HepG2 (cell line): ENCODE results near the gene MRPS5. TPM values are rescaled to one million over a fixed set of nuclear protein-coding genes. Genes with fewer than 3 reads are reported as not detected.

Experiments
- ATAC-seq: fragments of 200-7000 bp; cut with Tn5 transposase; 3 replicates; pipeline ENCODE4 v1.9.1; 2020; ENCODE audit warnings: mild to moderate bottlenecking, moderate library complexity
- BruUV-seq: library from RNA; stranded (reverse); fragments of 400-500 nt; replicated peaks from 2 replicates; lab custom pipeline; 2021; lab: Mats Ljungman, UMichigan
- CTCF ChIA-PET: fragments of 300-600 bp; formaldehyde crosslinking; extraction: SDS; loops from one replicate; lab custom pipeline; 2021; ENCODE audit warnings: low total read pairs, inconsistent platforms, low intra/inter-chr PET ratio; lab: Yijun Ruan, JAX
- POLR2A ChIA-PET: fragments of 350-600 bp; sonication (Branson Sonifier 250); formaldehyde crosslinking; loops from one replicate; lab custom pipeline; 2020; ENCODE audit warnings: antibody characterized with exemption, inconsistent platforms; lab: Yijun Ruan, JAX
- DNase-seq: peaks from one replicate; pipeline ENCODE4 v3.0.0-alpha.2; 2015; ENCODE audit warnings: low spot score
- FAIRE-seq: peaks from 3 replicates; lab custom pipeline; 2011; peaks lifted over from hg19 to GRCh38; lab: Jason Lieb, UNC
- H2AFZ ChIP-seq: one replicate; pipeline ENCODE4 v1.6.1; 2011; ENCODE audit warnings: low read length, inconsistent platforms
- H3K27ac ChIP-seq: fragments of 300-600 bp; 3 replicates; pipeline ENCODE4 v1.8.0; 2011; ENCODE audit warnings: mixed run types, mild to moderate bottlenecking, mixed read lengths, low read length, inconsistent platforms; ENCODE audit not compliant: insufficient read depth; ENCODE audit errors: extremely low read length
- H3K27me3 ChIP-seq, 2 experiments: fragments of 200-600 bp in 1 of 2; 2 replicates in 1 of 2; 3 replicates in 1 of 2; pipeline versions ENCODE4 v1.6.0 to v1.8.0; 2011; ENCODE audit warnings: low read length in 2 of 2, mild to moderate bottlenecking in 2 of 2, moderate library complexity in 2 of 2, inconsistent platforms in 1 of 2; ENCODE audit not compliant: insufficient read depth in 2 of 2, control insufficient read depth in 1 of 2
- H3K36me3 ChIP-seq, 2 experiments: fragments of 200-600 bp in 1 of 2; replicated peaks in 1 of 2; 2 replicates in 1 of 2; 3 replicates in 1 of 2; pipeline versions ENCODE4 v1.5.1 to v1.8.0; 2011; ENCODE audit warnings: low read length in 2 of 2, inconsistent platforms in 1 of 2; ENCODE audit not compliant: insufficient read depth in 2 of 2, control insufficient read depth in 1 of 2
- H3K4me1 ChIP-seq: 2 replicates; pipeline ENCODE4 v1.5.1; 2012; ENCODE audit warnings: low read length, inconsistent platforms; ENCODE audit not compliant: insufficient read depth
- H3K4me2 ChIP-seq: 2 replicates; pipeline ENCODE4 v1.6.0; 2011; ENCODE audit warnings: low read depth, low read length, inconsistent platforms
- H3K4me3 ChIP-seq, 3 experiments: fragments of 200-600 bp in 1 of 3; sonication (generic), shearing (Covaris generic) in 1 of 3; replicated peaks in 1 of 3; 2 replicates each; pipeline ENCODE4 v1.5.1; 2011 to 2016; ENCODE audit warnings: low read length in 3 of 3, inconsistent platforms in 2 of 3, low read depth in 2 of 3, mild to moderate bottlenecking in 2 of 3, control low read depth in 1 of 3, mixed read lengths in 1 of 3; ENCODE audit not compliant: insufficient read depth in 1 of 3
- H3K79me2 ChIP-seq: one replicate; pipeline ENCODE4 v1.6.1; 2011; ENCODE audit warnings: low read length, inconsistent platforms; ENCODE audit not compliant: insufficient read depth
- H3K9ac ChIP-seq: 2 replicates; pipeline ENCODE4 v1.6.0; 2011; ENCODE audit warnings: mild to moderate bottlenecking, low read depth, low read length, inconsistent platforms; ENCODE audit not compliant: insufficient read depth
- H3K9me3 ChIP-seq: 2 replicates; pipeline ENCODE4 v1.5.1; 2012; ENCODE audit warnings: mild to moderate bottlenecking, low read length
- H4K20me1 ChIP-seq: 2 replicates; pipeline ENCODE4 v1.6.0; 2011; ENCODE audit warnings: inconsistent platforms, mild to moderate bottlenecking, low read length, moderate library complexity; ENCODE audit not compliant: insufficient read depth
- AHR ChIP-seq: IDR thresholded peaks from 2 replicates; pipeline ENCODE4 v1.6.1; 2018; ENCODE audit warnings: missing genetic modification reagents, missing compliant biosample characterization
- HNRNPLL ChIP-seq: fragments of 200-400 bp; formaldehyde crosslinking; IDR thresholded peaks from 2 replicates; pipeline ENCODE4 v1.6.1; 2017; ENCODE audit warnings: mild to moderate bottlenecking, low read depth, low read length; ENCODE audit not compliant: poor library complexity, severe bottlenecking
- MED13 ChIP-seq: sonication (generic); formaldehyde crosslinking; IDR thresholded peaks from 2 replicates; pipeline ENCODE4 v1.5.0; 2020; ENCODE audit warnings: missing genetic modification reagents
- MXD4 ChIP-seq: IDR thresholded peaks from 2 replicates; pipeline ENCODE4 v1.6.1; 2016; ENCODE audit warnings: mild to moderate bottlenecking, missing biosample characterization, missing genetic modification reagents
- NCOR1 ChIP-seq: fragments of 200-600 bp; sonication (generic); IDR thresholded peaks from 2 replicates; pipeline ENCODE4 v1.7.0; 2017; ENCODE audit warnings: antibody characterized with exemption, low read length, borderline replicate concordance
- RBFOX2 ChIP-seq: fragments of 200-400 bp; formaldehyde crosslinking; IDR thresholded peaks from 2 replicates; pipeline ENCODE4 v1.6.1; 2017; ENCODE audit warnings: low read depth, mild to moderate bottlenecking, low read length
- SALL1 ChIP-seq: sonication (generic); formaldehyde crosslinking; IDR thresholded peaks from 2 replicates; pipeline ENCODE4 v1.8.0; 2022; ENCODE audit warnings: mild to moderate bottlenecking, missing genetic modification reagents
- SP2 ChIP-seq: sonication (generic); formaldehyde crosslinking; IDR thresholded peaks from 2 replicates; pipeline ENCODE4 v1.5.1; 2020; ENCODE audit warnings: mild to moderate bottlenecking, missing genetic modification reagents
- TEAD3 ChIP-seq: optimal IDR thresholded peaks from 2 replicates; pipeline ENCODE3; 2016; ENCODE audit warnings: borderline replicate concordance
- ZNF292 ChIP-seq: sonication (generic); formaldehyde crosslinking; IDR thresholded peaks from 2 replicates; pipeline ENCODE4 v1.8.1; 2022; ENCODE audit warnings: mild to moderate bottlenecking, low read depth, missing genetic modification reagents, borderline replicate concordance
- ZNF629 ChIP-seq: sonication (generic); formaldehyde crosslinking; conservative IDR thresholded peaks from 2 replicates; pipeline ENCODE4 v1.5.0; 2020; ENCODE audit warnings: missing genetic modification reagents
- ZNF83 ChIP-seq: sonication (generic); formaldehyde crosslinking; IDR thresholded peaks from 2 replicates; pipeline ENCODE4 v1.4.0; 2020; ENCODE audit warnings: missing genetic modification reagents, mild to moderate bottlenecking, borderline replicate concordance
- WGBS: methylation state at CpG from one replicate; pipeline ENCODE4 v1.1.6; 2017; ENCODE audit warnings: low lambda C conversion rate; 5-methylcytosine and 5-hydroxymethylcytosine counted together
- in situ Hi-C: cut with HindIII; loops from 2 replicates; pipeline ENCODE4 v1.10.0; 2017; ENCODE audit warnings: low pct_unique_long_range_greater_than_20kb; ENCODE audit not compliant: extremely low pct_ligation_motif_present
- intact Hi-C: fragments of 100-400 bp; cut with micrococcal nuclease; formaldehyde crosslinking; loops from one replicate; pipeline ENCODE4 v1.10.0; 2022; ENCODE audit not compliant: unreplicated experiment
- polyA plus RNA-seq, 8 experiments: library from polyadenylated mRNA; depleted of rRNA in 3 of 8; stranded (reverse) in 7 of 8; unstranded in 1 of 8; fragments of >200 nt; fragmentation: Illumina TruSeq in 4 of 8; extraction: Trizol in 4 of 8; gene quantifications; 2 replicates each; pipeline versions ENCODE4 v1.2.1 to v1.2.3, GENCODE V29; 2011 to 2016; ENCODE audit warnings: low read depth in 4 of 8, missing spikeins in 1 of 8, mixed read lengths in 1 of 8; ENCODE audit not compliant: insufficient read depth in 1 of 8
- total RNA-seq, 5 experiments: library from RNA; depleted of rRNA; stranded (reverse); fragments of >200 nt; fragmentation: Illumina TruSeq; extraction: Trizol; gene quantifications; 2 replicates each; pipeline ENCODE4 v1.2.3, GENCODE V29; 2016; ENCODE audit warnings: low read depth in 1 of 5
- TF ChIP-seq, protein P1 (sequence below), 2 experiments: sonication (generic) in 1 of 2; formaldehyde crosslinking in 1 of 2; IDR thresholded peaks; 2 replicates each; pipeline versions ENCODE4 v1.5.1 to v1.6.1; 2011 to 2020; ENCODE audit warnings: borderline replicate concordance in 1 of 2, low read depth in 1 of 2, low read length in 1 of 2, mild to moderate bottlenecking in 1 of 2, missing genetic modification reagents in 1 of 2, moderate library complexity in 1 of 2
- TF ChIP-seq, protein P2 (sequence below): IDR thresholded peaks from 2 replicates; pipeline ENCODE4 v1.6.1; 2012; ENCODE audit warnings: inconsistent platforms
- TF ChIP-seq, protein P3 (sequence below): IDR thresholded peaks from 2 replicates; pipeline ENCODE4 v1.6.1; 2016; ENCODE audit warnings: missing genetic modification reagents, missing compliant biosample characterization
- TF ChIP-seq, protein P4 (sequence below): IDR thresholded peaks from 2 replicates; pipeline ENCODE4 v1.6.1; 2016; ENCODE audit warnings: missing compliant biosample characterization, missing genetic modification reagents, borderline replicate concordance

MRPS5 gene
- total and polyA plus RNA-seq, 2 of the 13 experiments (the other 11 are each of a cell fraction or from before 2014, with no cell fraction given) = 98.8 to 134 TPM

DNA sequence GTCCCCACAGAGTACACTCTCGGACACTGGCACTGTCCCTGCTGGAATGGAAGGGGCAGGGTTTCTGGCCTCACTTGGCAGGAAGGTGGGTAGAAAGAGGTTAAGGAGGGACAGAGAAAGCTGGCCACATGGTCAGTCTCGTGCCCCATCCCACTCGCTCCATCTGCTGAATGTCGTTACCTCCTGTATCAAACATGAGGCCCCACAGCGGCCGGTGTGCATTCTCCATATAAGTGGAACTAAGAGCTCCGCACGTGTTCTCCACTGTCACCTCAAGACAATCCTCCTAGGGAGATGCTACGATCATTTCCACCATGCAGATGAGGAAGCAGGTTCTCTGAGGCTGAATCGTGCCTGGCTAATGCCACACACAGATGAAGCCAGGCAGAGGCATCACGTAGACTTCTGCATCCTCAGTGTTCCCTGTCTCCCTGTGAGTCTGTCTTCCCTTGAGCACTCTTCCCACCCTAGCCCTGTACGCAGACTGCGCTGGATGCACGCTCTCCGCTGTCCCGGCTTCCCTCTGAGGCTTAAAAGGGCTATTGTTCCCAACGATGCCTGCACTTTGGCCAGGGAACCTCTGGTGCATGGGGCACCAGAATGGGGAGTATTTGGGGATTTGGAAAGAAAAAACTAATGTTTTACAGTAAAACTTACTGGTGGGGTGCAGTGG, 61.0 kb downstream of the MRPS5 start:
- peak overlapping the region; percentile 6; the same call in 1 of the 2 replicates for H3K9ac ChIP-seq
- no peaks in the 10 kb centered on the region for H4K20me1 ChIP-seq
- peak overlapping the region in 2 of 3 experiments; percentile 13 to 59; a peak in 3 of 6 replicates for H3K4me3 ChIP-seq
- DNase-seq = peak; percentile 60
- intact Hi-C loops (no loop called here), in situ Hi-C loops (no loop called here)
- H3K9me3 ChIP-seq = no peaks in the 10 kb centered on the region
- H2AFZ ChIP-seq = no peak overlapping the region
- 8% methylated on average over 17 of the region's 17 CpGs for WGBS
- POLR2A ChIA-PET = interaction anchor here (1.4 kb wide), 1 partner anchor 16 kb away, joined by 5 read pairs; no protein-coding TSS in a partner anchor
- no peak overlapping the region for H3K27ac ChIP-seq
- peaks cover 87% of the 10 kb centered on the region for H3K4me1 ChIP-seq
- FAIRE-seq = peak; percentile 81
- peaks cover 5 to 23% of the 10 kb centered on the region in 2 experiments; a peak in 4 of 5 replicates for H3K27me3 ChIP-seq
- no peaks in the 10 kb centered on the region for H3K79me2 ChIP-seq
- BruUV-seq = TSS peak; percentile 92
- CTCF ChIA-PET = no interaction called here
- peak; percentile 72 for ATAC-seq
- H3K4me2 ChIP-seq = peak overlapping the region; percentile 72
- no peaks in the 10 kb centered on the region for H3K36me3 ChIP-seq
- TF ChIP-seq, protein P1, sequence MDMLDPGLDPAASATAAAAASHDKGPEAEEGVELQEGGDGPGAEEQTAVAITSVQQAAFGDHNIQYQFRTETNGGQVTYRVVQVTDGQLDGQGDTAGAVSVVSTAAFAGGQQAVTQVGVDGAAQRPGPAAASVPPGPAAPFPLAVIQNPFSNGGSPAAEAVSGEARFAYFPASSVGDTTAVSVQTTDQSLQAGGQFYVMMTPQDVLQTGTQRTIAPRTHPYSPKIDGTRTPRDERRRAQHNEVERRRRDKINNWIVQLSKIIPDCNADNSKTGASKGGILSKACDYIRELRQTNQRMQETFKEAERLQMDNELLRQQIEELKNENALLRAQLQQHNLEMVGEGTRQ (IDR thresholded peaks at IDR 0.05; ENCODE audit: low read depth, low read length) = no peak
- TF ChIP-seq, protein P1 (CRISPR knock-in tag; IDR thresholded peaks at IDR 0.05; ENCODE audit: borderline replicate concordance) = no peak
- TF ChIP-seq ZNF292 (peak; percentile 77; the same call in 1 of the 2 replicates), TEAD3 (peak; percentile 50), MXD4 (peak; percentile 42; the same call in 1 of the 2 replicates), ZNF629 (CRISPR knock-in tag) (0 out of 2 replicates have a peak, but pooled peaks have one; percentile 15), HNRNPLL (peak; percentile 100), NCOR1 (peak; percentile 40; the same call in 1 of the 2 replicates), RBFOX2 (peak; percentile 60; the same call in 1 of the 2 replicates), MED13 (CRISPR knock-in tag) (no peak), SP2 (CRISPR knock-in tag) (no peak), SALL1 (peak; percentile 29), AHR (0 out of 2 replicates have a peak, but pooled peaks have one; percentile 10), ZNF83 (CRISPR knock-in tag) (no peak)
- TF ChIP-seq, protein P2, sequence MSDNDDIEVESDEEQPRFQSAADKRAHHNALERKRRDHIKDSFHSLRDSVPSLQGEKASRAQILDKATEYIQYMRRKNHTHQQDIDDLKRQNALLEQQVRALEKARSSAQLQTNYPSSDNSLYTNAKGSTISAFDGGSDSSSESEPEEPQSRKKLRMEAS = peak; percentile 63
- TF ChIP-seq, protein P3, sequence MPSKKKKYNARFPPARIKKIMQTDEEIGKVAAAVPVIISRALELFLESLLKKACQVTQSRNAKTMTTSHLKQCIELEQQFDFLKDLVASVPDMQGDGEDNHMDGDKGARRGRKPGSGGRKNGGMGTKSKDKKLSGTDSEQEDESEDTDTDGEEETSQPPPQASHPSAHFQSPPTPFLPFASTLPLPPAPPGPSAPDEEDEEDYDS (CRISPR knock-in tag) = 0 out of 2 replicates have a peak, but pooled peaks have one; percentile 14
- TF ChIP-seq, protein P4, sequence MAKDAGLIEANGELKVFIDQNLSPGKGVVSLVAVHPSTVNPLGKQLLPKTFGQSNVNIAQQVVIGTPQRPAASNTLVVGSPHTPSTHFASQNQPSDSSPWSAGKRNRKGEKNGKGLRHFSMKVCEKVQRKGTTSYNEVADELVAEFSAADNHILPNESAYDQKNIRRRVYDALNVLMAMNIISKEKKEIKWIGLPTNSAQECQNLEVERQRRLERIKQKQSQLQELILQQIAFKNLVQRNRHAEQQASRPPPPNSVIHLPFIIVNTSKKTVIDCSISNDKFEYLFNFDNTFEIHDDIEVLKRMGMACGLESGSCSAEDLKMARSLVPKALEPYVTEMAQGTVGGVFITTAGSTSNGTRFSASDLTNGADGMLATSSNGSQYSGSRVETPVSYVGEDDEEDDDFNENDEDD (CRISPR knock-in tag) = peak; percentile 58; the same call in 1 of the 2 replicates
